HG02588 (cell line): ENCODE data around the gene REV1.

Experiments
- ATAC-seq: cut with Tn5 transposase; IDR thresholded peaks from one replicate; pipeline ENCODE4 v1.9.1; 2021; ENCODE audit warnings: mild to moderate bottlenecking, moderate library complexity; ENCODE audit not compliant: unreplicated experiment

Gene REV1

GRCh38 chr2:99404797-99405669, 84.8 kb downstream of the REV1 start:
- no peak for ATAC-seq

DNA sequence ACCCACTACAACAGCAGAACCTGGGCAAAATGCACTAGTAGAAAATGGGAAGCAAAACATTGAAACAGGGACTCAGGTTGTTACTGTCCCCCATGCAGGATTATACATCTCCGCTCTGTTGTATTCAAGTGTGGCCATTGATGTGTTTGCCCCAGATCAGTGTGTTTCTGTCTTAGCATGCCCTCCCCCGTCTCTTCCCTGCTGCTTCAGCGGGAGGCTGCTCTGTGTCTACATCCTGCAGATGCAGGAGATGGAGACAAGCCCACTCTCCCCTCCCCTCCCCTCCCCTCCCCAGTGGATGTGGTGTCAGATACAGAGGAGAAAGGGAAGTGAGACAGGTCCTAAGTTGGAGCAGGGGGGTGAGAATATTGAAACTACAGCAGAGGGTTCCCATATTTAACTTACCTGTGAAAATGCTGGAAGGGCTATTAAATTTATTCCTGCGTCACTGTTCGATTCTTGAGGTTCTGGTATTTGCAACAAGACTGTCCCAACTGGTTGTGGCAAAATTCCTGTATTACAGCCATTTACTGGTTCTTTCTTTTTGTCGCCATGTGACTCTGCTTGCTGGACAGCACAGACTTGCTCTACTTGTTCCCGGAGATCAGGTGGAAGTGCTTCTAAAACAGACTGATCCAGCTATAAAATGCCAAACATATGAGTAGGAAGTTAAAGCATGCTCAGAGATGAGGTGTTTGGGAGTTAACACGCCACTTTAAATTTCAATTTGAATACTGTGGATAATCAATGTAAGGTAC, 85.6 kb downstream of the REV1 start:
- no peak for ATAC-seq

DNA sequence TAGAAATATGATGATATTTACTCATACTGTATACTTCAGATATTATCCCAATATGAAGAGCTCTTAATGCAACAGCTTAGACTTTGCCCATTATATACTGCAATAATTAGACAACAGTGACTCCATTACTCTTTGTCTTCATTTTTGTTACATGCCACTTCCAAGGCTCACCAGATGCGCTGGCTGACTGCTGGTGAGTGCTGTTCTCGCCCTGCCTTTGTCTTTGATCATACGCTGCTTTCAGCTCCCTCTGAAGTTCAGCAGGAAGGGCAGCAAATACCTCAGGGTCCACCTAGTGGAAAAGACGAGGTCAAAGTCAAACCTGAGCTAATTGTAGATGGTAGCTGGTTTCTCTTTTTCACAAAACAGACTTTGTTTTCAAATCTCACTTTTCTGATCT, 86.3 kb downstream of the REV1 start:
- ATAC-seq: no peak

GRCh38 chr2:99403084-99403483, 86.7 kb downstream of the REV1 start:
- ATAC-seq: no peak

GRCh38 chr2:99401841-99402240, 88.0 kb downstream of the REV1 start:
- ATAC-seq: no peak

GRCh38 chr2:99399795-99400194, 90.0 kb downstream of the REV1 start:
- no peak for ATAC-seq

DNA sequence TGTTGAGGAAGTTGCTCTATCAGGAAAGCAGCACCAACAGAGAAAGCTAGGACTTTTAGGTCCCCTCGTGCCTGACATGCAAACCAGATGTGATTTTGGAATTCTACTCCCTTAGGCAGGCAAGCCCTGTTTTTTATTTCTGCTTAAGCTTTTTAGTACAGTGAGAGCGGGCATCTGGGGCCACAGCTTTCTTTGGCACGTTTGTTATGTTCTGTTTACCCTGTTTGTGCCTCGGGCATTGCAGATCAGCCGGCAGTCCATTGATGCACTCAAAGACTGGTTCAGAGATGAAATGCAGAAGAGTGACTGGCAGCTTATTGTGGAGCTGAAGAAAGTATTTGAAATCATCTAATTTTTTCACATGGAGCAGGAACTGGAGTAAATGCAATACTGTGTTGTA, 90.8 kb downstream of the REV1 start:
- no peak for ATAC-seq

GRCh38 chr2:99398303-99398702, 91.5 kb downstream of the REV1 start:
- ATAC-seq: no peak

GRCh38 chr2:99397266-99397920, 92.4 kb downstream of the REV1 start:
- ATAC-seq: no peak

- no peak for ATAC-seq
Observed at GRCh38 chr2:99395589-99396130, 94.2 kb downstream of the REV1 start.

- ATAC-seq: no peak
Observed at GRCh38 chr2:99389946-99390345, 99.9 kb downstream of the REV1 start.

- no peak for ATAC-seq
Observed at GRCh38 chr2:99389371-99389770, 100.4 kb downstream of the REV1 start.

- ATAC-seq: no peak
Observed at GRCh38 chr2:99388892-99389291, 100.9 kb downstream of the REV1 start.

GRCh38 chr2:99386011-99386410, 103.8 kb downstream of the REV1 start:
- ATAC-seq: no peak

GRCh38 chr2:99382143-99382542, 107.7 kb downstream of the REV1 start:
- no peak for ATAC-seq

GRCh38 chr2:99380376-99381010, 109.3 kb downstream of the REV1 start:
- ATAC-seq: no peak

DNA sequence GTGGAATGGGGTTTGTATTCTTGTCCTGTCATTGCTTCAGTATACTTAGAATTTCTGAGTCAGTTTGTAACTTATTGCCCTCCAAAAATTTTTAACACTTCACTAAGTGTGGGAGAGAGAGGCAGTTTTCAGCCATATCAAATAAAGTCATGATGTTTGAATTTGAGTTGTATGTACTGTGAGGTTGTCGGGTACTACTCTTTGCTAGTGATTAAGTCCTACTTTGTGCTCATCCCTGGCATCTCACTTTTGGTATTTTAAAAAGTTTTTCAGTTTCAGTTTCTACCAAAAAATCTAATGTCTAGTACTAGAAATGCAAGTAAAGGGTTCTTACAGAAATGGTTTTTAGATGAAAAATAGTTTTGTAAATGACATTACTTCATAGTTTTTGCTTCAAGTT, 111.9 kb downstream of the REV1 start:
- no peak for ATAC-seq

GRCh38 chr2:99376254-99376864, 113.5 kb downstream of the REV1 start:
- no peak for ATAC-seq

- ATAC-seq: no peak
Observed at GRCh38 chr2:99374747-99375146, 115.1 kb downstream of the REV1 start.

GRCh38 chr2:99373144-99373543, 116.7 kb downstream of the REV1 start:
- ATAC-seq: no peak
